GM21576 (cell line): ENCODE data around the gene RUNX1.
A peak's percentile ranks its signal among the peaks of the same experiment; 100 is the strongest.

Experiments
- ATAC-seq: cut with Tn5 transposase; IDR thresholded peaks from one replicate; pipeline ENCODE4 v1.9.1; 2021; ENCODE audit warnings: mild to moderate bottlenecking, moderate library complexity; ENCODE audit not compliant: unreplicated experiment

The RUNX1 gene

GRCh38 chr21:34886240-34887104, 162.6 kb downstream of the RUNX1 start:
- ATAC-seq, result no peak

GRCh38 chr21:34885626-34886239, 163.4 kb downstream of the RUNX1 start:
- ATAC-seq, result no peak

GRCh38 chr21:34885125-34885524, 164.0 kb downstream of the RUNX1 start:
- no peak for ATAC-seq

- ATAC-seq, result no peak
Measured at GRCh38 chr21:34884346-34884929, 164.7 kb downstream of the RUNX1 start.

GRCh38 chr21:34883491-34884271, 165.4 kb downstream of the RUNX1 start:
- ATAC-seq, result no peak

- peak; percentile 65 for ATAC-seq
Measured at GRCh38 chr21:34882719-34883131, 166.4 kb downstream of the RUNX1 start.

GRCh38 chr21:34881839-34882371, 167.2 kb downstream of the RUNX1 start:
- ATAC-seq, result no peak

GRCh38 chr21:34881421-34881820, 167.7 kb downstream of the RUNX1 start:
- no peak for ATAC-seq

- ATAC-seq, result no peak
Measured at GRCh38 chr21:34880401-34880800, 168.7 kb downstream of the RUNX1 start.

GRCh38 chr21:34878940-34879339, 170.2 kb downstream of the RUNX1 start:
- no peak for ATAC-seq

- no peak for ATAC-seq
Measured at GRCh38 chr21:34878501-34878900, 170.6 kb downstream of the RUNX1 start.

GRCh38 chr21:34877485-34878128, 171.5 kb downstream of the RUNX1 start:
- no peak for ATAC-seq

- ATAC-seq, result no peak
Measured at GRCh38 chr21:34875830-34876229, 173.3 kb downstream of the RUNX1 start.

GRCh38 chr21:34874684-34875513, 174.2 kb downstream of the RUNX1 start:
- peak; percentile 60 for ATAC-seq

GRCh38 chr21:34871026-34871908, 177.8 kb downstream of the RUNX1 start:
- no peak for ATAC-seq

GRCh38 chr21:34870246-34870645, 178.9 kb downstream of the RUNX1 start:
- ATAC-seq, result no peak

- ATAC-seq, result no peak
Measured at GRCh38 chr21:34869545-34869944, 179.6 kb downstream of the RUNX1 start.

GRCh38 chr21:34867785-34868184, 181.3 kb downstream of the RUNX1 start:
- no peak for ATAC-seq
